Ovary (tissue), 9 donors: ENCODE results near the gene ZNF138. TPM values are rescaled to one million over a fixed set of nuclear protein-coding genes. Genes with fewer than 3 reads are reported as not detected.
"Not testable (repeated sequence)": the region's sequence is repeated elsewhere in the genome, so short reads cannot be mapped to it uniquely, and the experiment has no call there.

Experiments used
- DNase-seq, 5 donors: peaks; one replicate each; pipeline ENCODE4 v3.0.0-alpha.2; 2019 to 2020
- H3K27ac ChIP-seq, 2 donors: fragments of 200-600 bp; one replicate each; pipeline versions ENCODE4 v1.5.1 to v1.8.0; 2019 to 2022
- H3K27me3 ChIP-seq: fragments of 200-600 bp; one replicate; pipeline ENCODE4 v1.8.0; 2022
- H3K36me3 ChIP-seq: fragments of 200-600 bp; sonication (generic); one replicate; pipeline ENCODE4 v1.5.1; 2019
- H3K4me1 ChIP-seq: one replicate; pipeline ENCODE4 v1.8.1; 2013; ENCODE audit warnings: mild to moderate bottlenecking, moderate library complexity; ENCODE audit not compliant: insufficient read depth
- H3K4me3 ChIP-seq: fragments of 200-600 bp; sonication (generic); one replicate; pipeline ENCODE4 v1.5.1; 2017
- H3K9me3 ChIP-seq, 2 donors: fragments of 200-600 bp in 1 of 2; sonication (generic) in 1 of 2; one replicate each; pipeline versions ENCODE4 v1.5.1 to v1.8.1; 2013 to 2019; ENCODE audit warnings: mild to moderate bottlenecking in 1 of 2, moderate library complexity in 1 of 2
- EP300 ChIP-seq: sonication (generic); formaldehyde crosslinking; IDR thresholded peaks from one replicate; pipeline ENCODE4 v1.6.1; 2017; ENCODE audit warnings: antibody characterized with exemption
- POLR2A ChIP-seq: fragments of 450-650 bp; IDR thresholded peaks from one replicate; pipeline ENCODE4 v1.6.1; 2017; ENCODE audit warnings: antibody characterized with exemption, mild to moderate bottlenecking, moderate library complexity
- WGBS, 3 donors: extraction: QIAGEN DNeasy Blood & Tissue Kit in 1 of 3; methylation state at CpG; one replicate each; pipeline versions ENCODE4 v1.1.5 to v1.1.7; 2013 to 2017; 5-methylcytosine and 5-hydroxymethylcytosine counted together
- intact Hi-C, 4 donors: fragments of 100-400 bp; cut with DNase I; formaldehyde crosslinking; loops; one replicate each; pipeline versions ENCODE4 v1.11.0 to v1.15.1; 2022 to 2023
- polyA plus RNA-seq, 2 donors: library from polyadenylated mRNA; stranded (reverse); fragments of 200-250 nt in 1 of 2; fragments of 350-450 nt in 1 of 2; fragmentation: Illumina TruSeq in 1 of 2; extraction: RNeasy Lipid Tissue Mini Kit (QIAGEN cat#74804) in 1 of 2; gene quantifications; one replicate each; pipeline ENCODE4 v1.2.3, GENCODE V29; 2013 to 2014
- total RNA-seq, 7 donors: library from RNA; depleted of rRNA in 2 of 7; stranded (reverse); fragments of >200 nt in 2 of 7; fragmentation: NEBNext Ultra II Directional in 3 of 7; extraction: Animal tissue kit (Norgen Biotek cat#: 25700) in 3 of 7; gene quantifications; one replicate each; pipeline versions ENCODE4 v1.1.0 to v1.2.4, GENCODE V29; 2016 to 2023
- TF ChIP-seq, protein P1 (sequence below), 3 donors: fragments of 450-650 bp in 2 of 3; fragments of 200-600 bp in 1 of 3; IDR thresholded peaks; one replicate each; pipeline versions ENCODE4 v1.5.1 to v1.8.0; 2016 to 2022; ENCODE audit warnings: antibody characterized with exemption in 3 of 3, mild to moderate bottlenecking in 1 of 3
- donor health status: DM: no; HTN: no; CAD: no; lungs with moderate emphysema.
- donor health status: DM: no; HTN: no; CAD: no.
- donor health status: Bipolar disorder and iron deficiency.
- donor health status: DM: yes; HTN: yes; CAD: no.
- donor health status: DM: no; HTN: no; CAD: no.
- donor health status: DM: yes; HTN: yes; CAD: no.

The ZNF138 gene
- total and polyA plus RNA-seq, 9 donors: 5.3 to 14.1 (median 9.9) TPM

DNA sequence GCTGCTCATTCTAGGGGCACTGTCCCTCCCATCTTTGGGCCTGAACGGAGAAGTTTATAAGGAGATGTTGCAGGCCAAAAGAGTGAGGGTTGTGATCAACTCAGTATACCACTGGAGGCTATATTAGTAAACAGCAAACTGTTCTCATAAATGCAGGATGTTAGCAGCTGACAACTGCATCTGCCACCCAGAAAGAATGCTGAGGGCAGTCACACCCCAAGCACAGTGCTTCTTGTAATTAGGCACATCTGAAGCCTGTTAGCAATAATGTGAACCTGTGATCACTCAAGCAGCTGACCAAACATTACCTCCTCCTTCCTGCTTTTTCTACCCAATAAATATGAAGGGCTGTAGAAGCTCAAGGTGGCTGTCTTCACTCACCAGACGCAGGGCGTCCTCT lies 38.4 kb upstream of the ZNF138 start:
- DNase-seq: no peak
- WGBS, 3 donors: 78 to 89% (median 89%) methylated on average over 3 of the region's 3 CpGs
- no peaks in the 10 kb centered on the region for H3K9me3 ChIP-seq
- TF ChIP-seq EP300: no peak
- no peak for TF ChIP-seq POLR2A
- TF ChIP-seq, protein P1, sequence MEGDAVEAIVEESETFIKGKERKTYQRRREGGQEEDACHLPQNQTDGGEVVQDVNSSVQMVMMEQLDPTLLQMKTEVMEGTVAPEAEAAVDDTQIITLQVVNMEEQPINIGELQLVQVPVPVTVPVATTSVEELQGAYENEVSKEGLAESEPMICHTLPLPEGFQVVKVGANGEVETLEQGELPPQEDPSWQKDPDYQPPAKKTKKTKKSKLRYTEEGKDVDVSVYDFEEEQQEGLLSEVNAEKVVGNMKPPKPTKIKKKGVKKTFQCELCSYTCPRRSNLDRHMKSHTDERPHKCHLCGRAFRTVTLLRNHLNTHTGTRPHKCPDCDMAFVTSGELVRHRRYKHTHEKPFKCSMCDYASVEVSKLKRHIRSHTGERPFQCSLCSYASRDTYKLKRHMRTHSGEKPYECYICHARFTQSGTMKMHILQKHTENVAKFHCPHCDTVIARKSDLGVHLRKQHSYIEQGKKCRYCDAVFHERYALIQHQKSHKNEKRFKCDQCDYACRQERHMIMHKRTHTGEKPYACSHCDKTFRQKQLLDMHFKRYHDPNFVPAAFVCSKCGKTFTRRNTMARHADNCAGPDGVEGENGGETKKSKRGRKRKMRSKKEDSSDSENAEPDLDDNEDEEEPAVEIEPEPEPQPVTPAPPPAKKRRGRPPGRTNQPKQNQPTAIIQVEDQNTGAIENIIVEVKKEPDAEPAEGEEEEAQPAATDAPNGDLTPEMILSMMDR (IDR thresholded peaks at IDR 0.05): no peak
- intact Hi-C loops: no loop called here
- H3K27me3 ChIP-seq: no peaks in the 10 kb centered on the region
- H3K4me3 ChIP-seq: no peak overlapping the region
- no peaks in the 10 kb centered on the region for H3K4me1 ChIP-seq
- H3K27ac ChIP-seq: no peak overlapping the region
- no peaks in the 10 kb centered on the region for H3K36me3 ChIP-seq

DNA sequence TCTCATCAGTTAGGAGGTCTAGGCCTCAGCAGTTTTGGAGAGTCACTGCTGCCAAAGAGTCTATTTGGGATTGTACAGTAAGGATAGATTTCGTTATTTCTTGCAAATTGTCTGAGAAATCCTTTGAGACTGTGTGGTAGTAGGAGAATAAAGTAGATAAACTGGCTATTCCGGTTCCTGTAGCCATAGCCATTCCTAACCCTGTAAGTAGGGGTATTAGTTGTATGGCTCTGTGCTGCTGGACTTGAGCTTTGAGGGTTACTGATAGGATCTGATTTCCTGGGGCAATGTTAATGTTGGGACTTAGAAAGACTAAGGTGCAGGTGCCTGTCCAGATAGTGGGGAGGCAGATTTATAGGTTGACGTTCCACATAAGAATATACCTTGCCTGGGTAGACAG lies 36.1 kb upstream of the ZNF138 start:
- 69 to 75% (median 70%) methylated on average over 3 of the region's 3 CpGs for WGBS, 3 donors
- Histone ChIP-seq H3K36me3 (no peaks in the 10 kb centered on the region), H3K4me3 (no peak overlapping the region), H3K4me1 (no peaks in the 10 kb centered on the region), H3K27me3 (no peaks in the 10 kb centered on the region), H3K27ac (no peak overlapping the region), H3K9me3 (no peaks in the 10 kb centered on the region)
- intact Hi-C loops: no loop called here
- no peak for DNase-seq
- TF ChIP-seq, protein P1 (IDR thresholded peaks at IDR 0.05): no peak
- no peak for TF ChIP-seq POLR2A
- TF ChIP-seq EP300: no peak

DNA sequence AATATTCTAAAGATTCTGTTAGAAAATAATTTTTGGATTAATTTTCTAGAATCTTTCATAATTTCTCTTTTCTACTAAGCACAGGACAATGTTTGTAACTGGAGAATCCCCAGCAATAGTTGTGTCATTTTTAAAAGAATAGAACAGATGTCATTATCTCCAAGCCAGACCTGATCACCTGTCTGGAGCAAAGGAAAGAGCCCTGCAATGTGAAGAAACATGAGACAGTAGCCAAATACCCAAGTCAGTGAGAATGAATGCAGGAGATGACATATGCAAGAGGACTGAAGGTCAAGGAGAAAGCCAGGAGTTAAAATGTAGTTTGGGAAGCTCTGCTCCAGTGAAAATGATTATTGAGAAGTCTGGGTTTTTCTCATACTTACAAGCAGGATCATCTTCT lies 25.4 kb upstream of the ZNF138 start:
- Histone ChIP-seq H3K9me3 (no peaks in the 10 kb centered on the region), H3K4me3 (no peak overlapping the region), H3K27me3 (no peaks in the 10 kb centered on the region), H3K36me3 (no peaks in the 10 kb centered on the region), H3K4me1 (no peaks in the 10 kb centered on the region), H3K27ac (no peak overlapping the region)
- DNase-seq: no peak
- intact Hi-C loops: no loop called here
- TF ChIP-seq EP300 (no peak), POLR2A (no peak)
- TF ChIP-seq, protein P1 (IDR thresholded peaks at IDR 0.05): no peak

DNA sequence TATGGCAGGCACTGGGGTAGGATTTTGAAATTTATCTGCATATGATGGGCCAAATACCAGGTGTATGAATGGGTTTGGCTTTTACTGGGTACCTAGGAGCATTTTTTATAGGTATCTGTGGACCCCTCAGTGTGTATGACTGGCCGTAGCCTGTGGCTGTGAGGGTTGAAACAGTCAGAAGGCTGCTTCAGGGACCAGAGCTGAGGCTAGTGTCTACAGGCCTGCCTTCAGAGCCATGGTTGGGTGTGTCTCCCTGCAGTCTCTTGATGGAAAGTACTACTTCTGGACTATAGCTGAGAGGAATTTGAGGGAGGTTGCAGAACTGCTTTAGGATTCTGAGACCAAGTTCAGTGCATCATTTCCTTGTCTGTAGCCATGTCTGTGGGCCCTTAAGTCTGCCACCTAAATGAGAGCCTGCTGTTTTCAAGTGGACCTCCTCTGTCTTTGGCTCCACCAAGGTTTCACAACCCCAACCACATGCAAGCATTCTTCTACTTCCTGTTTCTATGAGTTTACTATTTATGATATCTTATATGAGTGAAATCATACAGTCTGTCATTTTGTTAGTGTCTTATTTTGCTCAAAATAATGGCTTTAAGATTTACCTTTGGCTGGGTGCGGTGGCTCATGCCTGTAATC lies 19.9 kb upstream of the ZNF138 start:
- H3K36me3 ChIP-seq: no peaks in the 10 kb centered on the region
- no peaks in the 10 kb centered on the region for H3K9me3 ChIP-seq
- no peak overlapping the region for H3K4me3 ChIP-seq
- intact Hi-C loops: no loop called here
- H3K27ac ChIP-seq: no peak overlapping the region
- WGBS, 3 donors: 88 to 96% (median 94%) methylated on average over 2 of the region's 2 CpGs
- TF ChIP-seq EP300: no peak
- H3K4me1 ChIP-seq: no peaks in the 10 kb centered on the region
- DNase-seq: no peak
- H3K27me3 ChIP-seq: no peaks in the 10 kb centered on the region

DNA sequence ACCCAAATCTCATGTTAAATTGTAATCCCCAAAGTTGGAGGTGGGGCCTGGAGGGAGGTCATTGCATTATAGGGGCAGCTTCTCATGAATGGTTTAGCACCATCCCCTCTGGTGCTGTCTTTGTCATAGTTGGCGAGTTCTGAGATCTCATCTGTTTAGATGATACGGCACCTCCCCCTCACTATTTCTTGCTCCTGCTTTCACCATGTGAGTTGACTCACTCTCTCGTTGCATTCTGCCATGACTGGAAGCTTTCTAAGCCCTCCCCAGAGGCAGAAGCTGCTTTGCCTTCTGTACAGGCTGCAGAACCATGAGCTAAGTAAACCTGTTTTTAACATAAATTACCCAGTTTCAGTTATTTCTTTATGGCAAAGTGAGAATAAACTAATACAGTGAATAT lies 18.9 kb upstream of the ZNF138 start:
- H3K4me3 ChIP-seq: no peak overlapping the region
- intact Hi-C loops: no loop called here
- no peaks in the 10 kb centered on the region for H3K4me1 ChIP-seq
- no peaks in the 10 kb centered on the region for H3K36me3 ChIP-seq
- WGBS, 3 donors: 73 to 79% (median 74%) methylated on average over 3 of the region's 3 CpGs
- no peaks in the 10 kb centered on the region for H3K27me3 ChIP-seq
- H3K9me3 ChIP-seq: no peaks in the 10 kb centered on the region
- no peak for DNase-seq
- no peak overlapping the region for H3K27ac ChIP-seq
- TF ChIP-seq POLR2A (no peak), EP300 (no peak)
- TF ChIP-seq, protein P1 (IDR thresholded peaks at IDR 0.05): no peak

DNA sequence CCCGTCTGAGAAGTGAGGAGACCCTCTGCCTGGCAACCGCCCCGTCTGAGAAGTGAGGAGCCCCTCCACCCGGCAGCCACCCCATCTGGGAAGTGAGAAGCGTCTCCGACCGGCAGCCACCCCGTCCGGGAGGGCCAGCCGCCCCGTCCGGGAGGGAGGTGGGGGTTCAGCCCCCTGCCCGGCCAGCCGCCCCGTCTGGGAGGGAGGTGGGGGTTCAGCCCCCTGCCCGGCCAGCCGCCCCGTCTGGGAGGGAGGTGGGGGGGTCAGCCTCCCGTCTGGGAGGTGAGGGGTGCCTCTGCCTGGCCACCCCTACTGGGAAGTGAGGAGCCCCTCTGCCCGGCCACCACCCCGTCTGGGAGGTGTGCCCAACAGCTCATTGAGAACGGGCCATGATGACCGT lies 9.4 kb upstream of the ZNF138 start:
- H3K36me3 ChIP-seq, H3K27ac ChIP-seq, H3K9me3 ChIP-seq, H3K4me3 ChIP-seq, DNase-seq, H3K27me3 ChIP-seq, H3K4me1 ChIP-seq, intact Hi-C loops: not testable (repeated sequence)
- WGBS, 3 donors: 75 to 86% (median 80%) methylated on average over 16 to 22 of the region's 23 CpGs
